Subcutaneous abdominal adipose tissue (tissue), 5 donors: ENCODE data around the gene ATP10A.

Experiments
- H3K27ac ChIP-seq: one replicate; pipeline ENCODE4 v1.7.0; 2013; ENCODE audit warnings: low read depth, mild to moderate bottlenecking, inconsistent platforms, low read length, moderate library complexity
- H3K27me3 ChIP-seq, 5 donors: one replicate each; pipeline ENCODE4 v1.7.0; 2013; ENCODE audit warnings: low read length in 5 of 5, inconsistent platforms in 1 of 5; ENCODE audit not compliant: control insufficient read depth in 5 of 5, insufficient read depth in 4 of 5
- H3K36me3 ChIP-seq, 5 donors: one replicate each; pipeline ENCODE4 v1.7.0; 2013; ENCODE audit warnings: low read length in 5 of 5; ENCODE audit not compliant: control insufficient read depth in 5 of 5, insufficient read depth in 5 of 5
- H3K4me1 ChIP-seq, 5 donors: one replicate each; pipeline ENCODE4 v1.7.0; 2013; ENCODE audit warnings: low read length in 5 of 5, mild to moderate bottlenecking in 3 of 5, moderate library complexity in 1 of 5; ENCODE audit not compliant: control insufficient read depth in 5 of 5, insufficient read depth in 5 of 5
- H3K4me3 ChIP-seq, 5 donors: one replicate each; pipeline ENCODE4 v1.7.0; 2013; ENCODE audit warnings: low read length in 5 of 5, low read depth in 1 of 5
- H3K9ac ChIP-seq, 5 donors: one replicate each; pipeline ENCODE4 v1.7.0; 2013; ENCODE audit warnings: low read length in 5 of 5, mild to moderate bottlenecking in 4 of 5, moderate library complexity in 3 of 5
- H3K9me3 ChIP-seq, 5 donors: one replicate each; pipeline ENCODE4 v1.7.0; 2013; ENCODE audit warnings: low read length in 5 of 5; ENCODE audit not compliant: control insufficient read depth in 5 of 5
- donor health status: healthy.
- donor health status: healthy.
- donor health status: healthy.
- donor health status: healthy.
- donor health status: healthy.

ATP10A gene

DNA sequence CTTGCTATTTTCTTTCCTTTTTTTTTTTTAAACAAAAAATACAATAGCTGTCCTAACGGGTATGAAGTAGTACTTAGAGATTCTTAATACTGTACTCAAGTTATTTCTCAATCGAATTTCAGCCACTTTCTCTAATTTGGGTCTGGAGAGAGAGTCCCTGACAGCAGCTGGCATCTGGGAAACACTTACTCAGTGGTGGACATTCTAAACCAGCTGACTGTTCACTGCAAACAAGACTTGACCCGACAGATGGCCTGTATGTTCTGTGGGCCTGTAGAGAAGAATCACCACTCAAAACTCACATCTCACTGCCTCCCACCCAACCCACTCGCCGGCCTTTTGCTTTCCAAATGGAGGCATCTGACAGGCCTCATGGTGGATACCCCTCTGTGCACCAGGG lies 199.6 kb downstream of the ATP10A start:
- Histone ChIP-seq H3K27me3 (peaks cover 0 to 10% (median 2%) of the 10 kb centered on the region in 5 donors), H3K9me3 (no peaks in the 10 kb centered on the region), H3K36me3 (no peaks in the 10 kb centered on the region), H3K27ac (no peak overlapping the region), H3K4me3 (no peak overlapping the region), H3K9ac (no peak overlapping the region), H3K4me1 (no peaks in the 10 kb centered on the region)

DNA sequence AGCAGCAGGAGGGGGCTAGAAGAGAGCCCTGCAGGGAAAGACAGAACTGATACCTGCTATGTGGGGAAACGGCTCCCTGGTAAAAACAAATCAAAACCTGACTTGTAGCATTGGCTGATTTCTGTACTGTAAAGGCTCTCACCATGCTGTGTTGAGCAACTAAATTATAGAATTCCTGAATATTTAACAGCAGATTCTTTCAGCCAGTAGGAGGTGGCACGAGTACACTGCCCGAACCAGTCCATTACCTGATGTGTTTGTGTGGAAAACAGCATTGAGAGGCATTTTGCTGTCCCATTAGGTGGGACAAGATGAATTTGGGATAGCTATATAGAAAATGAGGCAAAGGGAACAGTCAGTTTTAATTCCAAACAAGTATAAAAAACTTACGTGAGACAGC lies 201.2 kb downstream of the ATP10A start:
- peaks cover 0 to 9% (median 4%) of the 10 kb centered on the region in 5 donors for H3K27me3 ChIP-seq
- no peaks in the 10 kb centered on the region for H3K9me3 ChIP-seq
- H3K4me1 ChIP-seq = no peaks in the 10 kb centered on the region
- no peak overlapping the region for H3K27ac ChIP-seq
- no peak overlapping the region for H3K4me3 ChIP-seq
- H3K9ac ChIP-seq = no peak overlapping the region
- H3K36me3 ChIP-seq = no peaks in the 10 kb centered on the region

GRCh38 chr15:25659251-25659650 lies 203.9 kb downstream of the ATP10A start:
- no peaks in the 10 kb centered on the region for H3K9me3 ChIP-seq
- H3K36me3 ChIP-seq = no peaks in the 10 kb centered on the region
- no peak overlapping the region for H3K27ac ChIP-seq
- no peak overlapping the region for H3K4me3 ChIP-seq
- no peaks in the 10 kb centered on the region for H3K4me1 ChIP-seq
- no peak overlapping the region for H3K9ac ChIP-seq
- H3K27me3 ChIP-seq = peaks cover 2 to 9% (median 4%) of the 10 kb centered on the region in 5 donors

- Histone ChIP-seq H3K36me3 (no peaks in the 10 kb centered on the region), H3K4me1 (no peaks in the 10 kb centered on the region), H3K9me3 (no peaks in the 10 kb centered on the region), H3K9ac (no peak overlapping the region), H3K27ac (no peak overlapping the region), H3K27me3 (peaks cover 2 to 9% (median 4%) of the 10 kb centered on the region in 5 donors), H3K4me3 (no peak overlapping the region)
Measured at GRCh38 chr15:25658560-25658959, 204.6 kb downstream of the ATP10A start.

GRCh38 chr15:25655207-25655948 lies 207.7 kb downstream of the ATP10A start:
- H3K4me3 ChIP-seq = no peak overlapping the region
- H3K4me1 ChIP-seq = no peaks in the 10 kb centered on the region
- H3K9ac ChIP-seq = no peak overlapping the region
- H3K36me3 ChIP-seq = no peaks in the 10 kb centered on the region
- peaks cover 2 to 9% (median 4%) of the 10 kb centered on the region in 5 donors for H3K27me3 ChIP-seq
- no peak overlapping the region for H3K27ac ChIP-seq
- no peaks in the 10 kb centered on the region for H3K9me3 ChIP-seq

DNA sequence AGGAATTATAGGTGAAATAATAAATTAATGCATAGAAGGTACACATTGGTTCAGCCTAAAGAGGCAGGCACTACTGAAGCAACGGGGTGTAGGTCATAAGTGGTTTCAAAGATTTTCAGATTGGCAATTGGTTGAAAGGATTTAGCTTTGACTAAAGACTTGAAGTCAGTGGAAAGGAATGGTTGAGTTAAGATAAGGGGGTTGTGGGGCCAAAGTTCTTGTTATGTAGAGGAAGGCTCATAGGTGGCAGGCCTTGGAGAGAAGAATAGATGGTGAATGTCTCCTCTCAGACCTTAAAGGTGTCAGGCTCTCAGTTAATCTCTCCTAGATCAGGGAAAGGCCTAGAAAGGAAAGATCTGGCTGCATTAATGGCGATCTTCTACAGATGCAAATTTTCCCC lies 209.8 kb downstream of the ATP10A start:
- Histone ChIP-seq H3K4me1 (no peaks in the 10 kb centered on the region), H3K36me3 (no peaks in the 10 kb centered on the region), H3K27ac (no peak overlapping the region), H3K9ac (no peak overlapping the region), H3K27me3 (peaks cover 1 to 6% (median 2%) of the 10 kb centered on the region in 5 donors), H3K4me3 (no peak overlapping the region), H3K9me3 (no peaks in the 10 kb centered on the region)

- H3K9me3 ChIP-seq = no peaks in the 10 kb centered on the region
- no peaks in the 10 kb centered on the region for H3K4me1 ChIP-seq
- no peak overlapping the region for H3K9ac ChIP-seq
- H3K27me3 ChIP-seq = peaks cover 0 to 2% (median 2%) of the 10 kb centered on the region in 5 donors
- no peaks in the 10 kb centered on the region for H3K36me3 ChIP-seq
- H3K4me3 ChIP-seq = no peak overlapping the region
- no peak overlapping the region for H3K27ac ChIP-seq
Measured at GRCh38 chr15:25652704-25653103, 210.4 kb downstream of the ATP10A start.

DNA sequence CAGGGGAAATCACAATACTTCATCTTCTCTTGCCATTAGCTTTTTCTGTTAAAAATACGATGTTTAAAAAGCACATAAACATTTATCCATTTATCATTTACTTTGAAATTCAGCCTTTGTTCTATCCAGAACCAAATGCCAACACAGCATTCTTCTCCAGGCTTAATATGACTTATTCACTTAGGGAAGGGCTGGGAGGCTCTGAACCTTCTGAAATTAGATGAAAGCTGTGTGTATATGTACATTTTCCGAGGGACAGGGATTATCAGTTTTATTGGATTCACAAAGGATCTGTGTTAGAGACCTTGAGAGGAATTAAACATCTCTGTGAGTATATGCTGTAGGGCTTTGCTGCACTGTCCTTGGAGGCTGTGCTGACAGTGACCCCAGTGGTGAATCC lies 213.7 kb downstream of the ATP10A start:
- Histone ChIP-seq H3K27ac (no peak overlapping the region), H3K4me3 (no peak overlapping the region), H3K27me3 (no peaks in the 10 kb centered on the region), H3K9ac (no peak overlapping the region), H3K4me1 (no peaks in the 10 kb centered on the region), H3K36me3 (no peaks in the 10 kb centered on the region), H3K9me3 (no peaks in the 10 kb centered on the region)

- H3K36me3 ChIP-seq = no peaks in the 10 kb centered on the region
- H3K27me3 ChIP-seq = peaks cover 0 to 5% (median 0%) of the 10 kb centered on the region in 5 donors
- no peak overlapping the region for H3K9ac ChIP-seq
- H3K4me1 ChIP-seq = no peaks in the 10 kb centered on the region
- no peak overlapping the region for H3K27ac ChIP-seq
- no peak overlapping the region for H3K4me3 ChIP-seq
- H3K9me3 ChIP-seq = peaks cover 0 to 4% (median 0%) of the 10 kb centered on the region in 5 donors
Measured at GRCh38 chr15:25643120-25643519, 220.0 kb downstream of the ATP10A start.

- no peak overlapping the region for H3K9ac ChIP-seq
- H3K4me1 ChIP-seq = no peaks in the 10 kb centered on the region
- H3K4me3 ChIP-seq = no peak overlapping the region
- H3K36me3 ChIP-seq = no peaks in the 10 kb centered on the region
- peaks cover 0 to 5% (median 0%) of the 10 kb centered on the region in 5 donors for H3K27me3 ChIP-seq
- peaks cover 0 to 6% (median 0%) of the 10 kb centered on the region in 5 donors for H3K9me3 ChIP-seq
- no peak overlapping the region for H3K27ac ChIP-seq
Measured at GRCh38 chr15:25641762-25642161, 221.4 kb downstream of the ATP10A start.
